H1 (cell line): ENCODE results near the gene CHCHD3. TPM values are rescaled to one million over a fixed set of nuclear protein-coding genes. Genes with fewer than 3 reads are reported as not detected.

ENCODE experiments used
- CTCF ChIA-PET: fragments of 300-600 bp; sonication (Branson Sonifier 250); formaldehyde crosslinking; loops from one replicate; lab custom pipeline; 2021; ENCODE audit not compliant: partially characterized antibody; lab: Charles Lee
- POLR2A ChIA-PET: fragments of 300-600 bp; sonication (Branson Sonifier 250); formaldehyde crosslinking; loops from one replicate; lab custom pipeline; 2021; ENCODE audit warnings: inconsistent platforms; ENCODE audit not compliant: partially characterized antibody; lab: Charles Lee
- DNase-seq, 2 experiments: peaks; one replicate each; pipeline versions ENCODE4 v3.0.0 to v3.0.0-alpha.2; 2010 to 2022; ENCODE audit warnings: low spot score in 2 of 2, low read depth in 1 of 2, mixed read lengths in 1 of 2
- FAIRE-seq: peaks from 2 replicates; lab custom pipeline; 2011; peaks lifted over from hg19 to GRCh38; lab: Jason Lieb, UNC
- H2AFZ ChIP-seq: 2 replicates; pipeline ENCODE4 v1.8.1; 2012; ENCODE audit warnings: low read length, inconsistent platforms
- H2AK5ac ChIP-seq: 2 replicates; pipeline ENCODE4 v1.6.1; 2013; ENCODE audit warnings: low read depth, low read length
- H2BK120ac ChIP-seq: replicated peaks from 2 replicates; pipeline ENCODE3; 2013; ENCODE audit warnings: low read depth, low read length, inconsistent platforms
- H2BK12ac ChIP-seq: 2 replicates; pipeline ENCODE4 v1.6.1; 2013; ENCODE audit warnings: low read depth, low read length
- H2BK15ac ChIP-seq: 2 replicates; pipeline ENCODE4 v1.6.1; 2013; ENCODE audit warnings: low read length
- H2BK20ac ChIP-seq: 2 replicates; pipeline ENCODE4 v1.6.1; 2013; ENCODE audit warnings: low read length
- H2BK5ac ChIP-seq: 2 replicates; pipeline ENCODE4 v1.6.1; 2013; ENCODE audit warnings: low read depth, low read length
- H3K14ac ChIP-seq: 2 replicates; pipeline ENCODE4 v1.6.1; 2013; ENCODE audit warnings: inconsistent platforms; ENCODE audit not compliant: insufficient read length
- H3K18ac ChIP-seq: 2 replicates; pipeline ENCODE4 v1.6.1; 2013; ENCODE audit warnings: low read length; ENCODE audit errors: extremely low read depth
- H3K23ac ChIP-seq: 2 replicates; pipeline ENCODE4 v1.6.1; 2013; ENCODE audit warnings: inconsistent platforms; ENCODE audit not compliant: insufficient read length
- H3K23me2 ChIP-seq: 2 replicates; pipeline ENCODE4 v1.6.1; 2013; ENCODE audit warnings: low read depth, low read length
- H3K27ac ChIP-seq: 2 replicates; pipeline ENCODE4 v1.6.1; 2011; ENCODE audit warnings: low read depth, low read length, inconsistent platforms
- H3K27me3 ChIP-seq, 4 experiments: replicated peaks in 1 of 4; 1 replicate in 1 of 4; 2 replicates in 3 of 4; pipeline versions ENCODE4 v1.6.1 to v1.8.1; 2011 to 2013; ENCODE audit warnings: low read length in 3 of 4, mild to moderate bottlenecking in 3 of 4, inconsistent platforms in 2 of 4, mixed read lengths in 2 of 4, moderate library complexity in 1 of 4; ENCODE audit not compliant: control insufficient read depth in 3 of 4, insufficient read depth in 3 of 4; ENCODE audit errors: extremely low read depth in 1 of 4
- H3K36me3 ChIP-seq, 4 experiments: 2 replicates each; pipeline versions ENCODE4 v1.6.1 to v1.8.1; 2011 to 2013; ENCODE audit warnings: mild to moderate bottlenecking in 4 of 4, low read length in 3 of 4, moderate library complexity in 2 of 4, control low read depth in 1 of 4, inconsistent platforms in 1 of 4; ENCODE audit not compliant: insufficient read depth in 4 of 4, control insufficient read depth in 2 of 4
- H3K4ac ChIP-seq: replicated peaks from 2 replicates; pipeline ENCODE3; 2013; ENCODE audit warnings: low read length, low read depth, mixed read lengths, inconsistent platforms; ENCODE audit not compliant: insufficient read length
- H3K4me1 ChIP-seq, 4 experiments: replicated peaks in 1 of 4; 1 replicate in 1 of 4; 2 replicates in 3 of 4; pipeline versions ENCODE4 v1.6.1 to v1.8.1; 2011 to 2013; ENCODE audit warnings: low read length in 3 of 4, inconsistent platforms in 2 of 4, mixed read lengths in 1 of 4; ENCODE audit not compliant: insufficient read depth in 4 of 4, control insufficient read depth in 3 of 4
- H3K4me2 ChIP-seq, 2 experiments: 2 replicates each; pipeline versions ENCODE4 v1.6.1 to v1.8.1; 2011 to 2013; ENCODE audit warnings: low read depth in 2 of 2, low read length in 2 of 2, control low read depth in 1 of 2, inconsistent platforms in 1 of 2, mild to moderate bottlenecking in 1 of 2; ENCODE audit not compliant: insufficient read depth in 1 of 2
- H3K4me3 ChIP-seq, 4 experiments: fragments of 200-600, 300-600 bp in 1 of 4; sonication (generic), shearing (Covaris generic), sonication (Bioruptor Twin) in 1 of 4; 2 replicates each; pipeline versions ENCODE4 v1.5.1 to v1.8.1; 2011 to 2016; ENCODE audit warnings: low read length in 4 of 4, low read depth in 3 of 4, control low read depth in 2 of 4, inconsistent platforms in 2 of 4, mild to moderate bottlenecking in 2 of 4, mixed read lengths in 1 of 4, moderate library complexity in 1 of 4; ENCODE audit not compliant: insufficient read depth in 2 of 4; ENCODE audit errors: extremely low read depth in 1 of 4
- H3K56ac ChIP-seq: replicated peaks from 2 replicates; pipeline ENCODE3; 2013; ENCODE audit warnings: low read depth, mild to moderate bottlenecking, mixed read lengths, low read length, inconsistent platforms; ENCODE audit not compliant: insufficient read length
- H3K79me1 ChIP-seq: 2 replicates; pipeline ENCODE4 v1.6.1; 2013; ENCODE audit warnings: low read depth, low read length, control low read depth
- H3K79me2 ChIP-seq, 2 experiments: 2 replicates each; pipeline versions ENCODE4 v1.6.1 to v1.8.1; 2012 to 2013; ENCODE audit warnings: low read length in 2 of 2, mild to moderate bottlenecking in 2 of 2, inconsistent platforms in 1 of 2; ENCODE audit not compliant: insufficient read depth in 2 of 2, control insufficient read depth in 1 of 2
- H3K9ac ChIP-seq, 4 experiments: replicated peaks in 1 of 4; 1 replicate in 1 of 4; 2 replicates in 3 of 4; pipeline versions ENCODE4 v1.6.1 to v1.8.1; 2011 to 2013; ENCODE audit warnings: low read depth in 3 of 4, low read length in 3 of 4, control low read depth in 2 of 4, mild to moderate bottlenecking in 2 of 4, moderate library complexity in 2 of 4, inconsistent platforms in 1 of 4; ENCODE audit errors: extremely low read depth in 1 of 4
- H3K9me3 ChIP-seq, 2 experiments: 2 replicates each; pipeline versions ENCODE4 v1.6.1 to v1.8.1; 2012 to 2013; ENCODE audit warnings: mild to moderate bottlenecking in 2 of 2, moderate library complexity in 2 of 2, control low read depth in 1 of 2, inconsistent platforms in 1 of 2, low read depth in 1 of 2, low read length in 1 of 2, mixed read lengths in 1 of 2; ENCODE audit not compliant: insufficient read depth in 2 of 2
- H4K20me1 ChIP-seq, 2 experiments: replicated peaks in 1 of 2; 2 replicates each; pipeline versions ENCODE3 to v1.8.1; 2011 to 2013; ENCODE audit warnings: inconsistent platforms in 2 of 2, low read length in 2 of 2, mild to moderate bottlenecking in 1 of 2; ENCODE audit not compliant: insufficient read depth in 2 of 2, control insufficient read depth in 1 of 2
- H4K5ac ChIP-seq: 2 replicates; pipeline ENCODE4 v1.6.1; 2013; ENCODE audit warnings: low read length, low read depth, mixed read lengths, inconsistent platforms; ENCODE audit not compliant: insufficient read length
- H4K8ac ChIP-seq: 2 replicates; pipeline ENCODE4 v1.8.0; 2013; ENCODE audit warnings: mild to moderate bottlenecking, moderate library complexity, low read length, inconsistent platforms; ENCODE audit not compliant: insufficient read depth; ENCODE audit errors: extremely low read depth
- H4K91ac ChIP-seq: replicated peaks from 2 replicates; pipeline ENCODE3; 2013; ENCODE audit warnings: low read length, mixed read lengths, inconsistent platforms; ENCODE audit not compliant: insufficient read length
- BCL11A ChIP-seq, 2 experiments: IDR thresholded peaks; one replicate each; pipeline ENCODE4 v1.6.1; 2011; ENCODE audit warnings: low read depth in 2 of 2, low read length in 2 of 2, mild to moderate bottlenecking in 2 of 2
- CTCF ChIP-seq, 3 experiments: IDR thresholded peaks; 1 replicate in 2 of 3; 2 replicates in 1 of 3; pipeline versions ENCODE4 v1.5.1 to v1.6.1; 2011; ENCODE audit warnings: low read length in 3 of 3, mild to moderate bottlenecking in 3 of 3, inconsistent platforms in 2 of 3, low read depth in 1 of 3, moderate library complexity in 1 of 3; ENCODE audit not compliant: insufficient read depth in 1 of 3; ENCODE audit errors: control extremely low read depth in 1 of 3
- EP300 ChIP-seq, 2 experiments: IDR thresholded peaks; 1 replicate in 1 of 2; 2 replicates in 1 of 2; pipeline ENCODE4 v1.6.1; 2011 to 2012; ENCODE audit warnings: low read depth in 2 of 2, low read length in 2 of 2, mild to moderate bottlenecking in 2 of 2, borderline replicate concordance in 1 of 2, inconsistent platforms in 1 of 2, moderate library complexity in 1 of 2
- FOSL1 ChIP-seq: IDR thresholded peaks from 2 replicates; pipeline ENCODE4 v1.6.1; 2011; ENCODE audit warnings: mild to moderate bottlenecking, low read depth, low read length, moderate library complexity; ENCODE audit not compliant: insufficient read depth
- HDAC6 ChIP-seq: IDR thresholded peaks from one replicate; pipeline ENCODE4 v1.7.1; 2012; ENCODE audit warnings: low read depth, mild to moderate bottlenecking, inconsistent platforms, low read length, moderate library complexity
- JUN ChIP-seq: IDR thresholded peaks from 2 replicates; pipeline ENCODE4 v1.6.1; 2011; ENCODE audit warnings: low read depth, mild to moderate bottlenecking, improper control_type of control experiment, low read length
- KDM1A ChIP-seq: fragments of 200-600, 300-600 bp; sonication (generic); IDR thresholded peaks from 2 replicates; pipeline ENCODE4 v1.7.1; 2016; ENCODE audit warnings: mild to moderate bottlenecking, low read length, borderline replicate concordance
- RBBP5 ChIP-seq: IDR thresholded peaks from 2 replicates; pipeline ENCODE4 v1.7.1; 2012; ENCODE audit warnings: low read depth, mild to moderate bottlenecking, inconsistent platforms, low read length, moderate library complexity, borderline replicate concordance
- SIN3A ChIP-seq, 2 experiments: IDR thresholded peaks in 1 of 2; conservative IDR thresholded peaks in 1 of 2; 2 replicates each; pipeline ENCODE4 v1.6.1; 2011 to 2012; ENCODE audit warnings: low read length in 2 of 2, improper control_type of control experiment in 1 of 2, low read depth in 1 of 2, mild to moderate bottlenecking in 1 of 2
- SIX5 ChIP-seq: IDR thresholded peaks from 2 replicates; pipeline ENCODE4 v1.6.1; 2011; ENCODE audit warnings: mild to moderate bottlenecking, low read depth, low read length
- SP2 ChIP-seq: IDR thresholded peaks from 2 replicates; pipeline ENCODE4 v1.6.1; 2012; ENCODE audit warnings: mild to moderate bottlenecking, low read length, inconsistent platforms
- SP4 ChIP-seq: IDR thresholded peaks from 2 replicates; pipeline ENCODE4 v1.6.1; 2012; ENCODE audit warnings: low read length, inconsistent platforms
- TCF12 ChIP-seq: IDR thresholded peaks from 2 replicates; pipeline ENCODE4 v1.6.1; 2011; ENCODE audit warnings: low read depth, mild to moderate bottlenecking, low read length
- polyA plus RNA-seq, 7 experiments: library from polyadenylated mRNA; depleted of rRNA in 3 of 7; stranded (reverse) in 5 of 7; unstranded in 2 of 7; fragments of >200 nt in 5 of 7; fragments of 200-250 nt in 2 of 7; gene quantifications; 1 replicate in 5 of 7; 2 replicates in 1 of 7; 4 replicates in 1 of 7; pipeline versions ENCODE4 v1.2.1 to v1.2.3, GENCODE V29; 2011 to 2013; ENCODE audit warnings: missing spikeins in 2 of 7, mixed read lengths in 2 of 7
- total RNA-seq: library from RNA; stranded (reverse); fragmentation: NEBNext Ultra II Directional; extraction: Animal tissue kit (Norgen Biotek cat#: 25700); gene quantifications from 2 replicates; pipeline ENCODE4 v1.2.1, GENCODE V29; 2021

Gene CHCHD3
- total and polyA plus RNA-seq, 2 of the 8 experiments (the other 6 are each of a cell fraction or from before 2014, with no cell fraction given) = 42.9 to 137 TPM

- H3K4me1 ChIP-seq = no peaks in the 10 kb centered on the region
- ChIA-PET POLR2A (no interaction called here), CTCF (no interaction called here)
- H3K4me3 ChIP-seq = no peak overlapping the region
- H3K27me3 ChIP-seq = no peaks in the 10 kb centered on the region
- no peak overlapping the region for H4K8ac ChIP-seq
- H4K91ac ChIP-seq = no peak overlapping the region
- H3K79me2 ChIP-seq = no peaks in the 10 kb centered on the region
- no peak overlapping the region for H3K23ac ChIP-seq
- H2BK15ac ChIP-seq = no peak overlapping the region
- H2AFZ ChIP-seq = no peak overlapping the region
- H3K27ac ChIP-seq = no peak overlapping the region
- no peak overlapping the region for H2BK20ac ChIP-seq
- no peak overlapping the region for H3K14ac ChIP-seq
- no peak for FAIRE-seq
- no peaks in the 10 kb centered on the region for H3K79me1 ChIP-seq
- H3K4ac ChIP-seq = no peak overlapping the region
- H3K36me3 ChIP-seq = no peaks in the 10 kb centered on the region; a peak in 1 of 8 replicates
- H2BK12ac ChIP-seq = no peak overlapping the region
- H2BK120ac ChIP-seq = no peak overlapping the region
- H3K9ac ChIP-seq = no peak overlapping the region
- no peaks in the 10 kb centered on the region for H4K20me1 ChIP-seq
- no peak overlapping the region for H3K56ac ChIP-seq
- DNase-seq = no peak
- H3K18ac ChIP-seq = no peak overlapping the region
- H2BK5ac ChIP-seq = no peak overlapping the region
- H3K4me2 ChIP-seq = no peak overlapping the region
- no peak overlapping the region for H4K5ac ChIP-seq
- no peaks in the 10 kb centered on the region for H3K23me2 ChIP-seq
- H3K9me3 ChIP-seq = no peaks in the 10 kb centered on the region
- H2AK5ac ChIP-seq = no peak overlapping the region
- TF ChIP-seq HDAC6 (no peak), KDM1A (no peak), BCL11A (IDR thresholded peaks at IDR 0.05; ENCODE audit: low read depth in 2 of 2, low read length in 2 of 2) (no peak), SP2 (no peak), CTCF (IDR thresholded peaks at IDR 0.05; ENCODE audit: control extremely low read depth in 1 of 3, insufficient read depth in 1 of 3, low read depth in 1 of 3, low read length in 3 of 3) (no peak), JUN (no peak), TCF12 (no peak), SIX5 (no peak), RBBP5 (no peak), FOSL1 (no peak), SP4 (no peak), SIN3A (conservative IDR thresholded peaks at IDR 0.05 in 1 of 2, IDR thresholded peaks at IDR 0.05 in 1 of 2; ENCODE audit: low read depth in 1 of 2, low read length in 2 of 2) (no peak), EP300 (IDR thresholded peaks at IDR 0.05; ENCODE audit: borderline replicate concordance in 1 of 2, low read depth in 2 of 2, low read length in 2 of 2) (no peak)
Observed at GRCh38 chr7:132815130-132815529, 266.8 kb downstream of the CHCHD3 start.
